Neural progenitor cell (in vitro differentiated cells): ENCODE data around the gene FAM3B. TPM values are rescaled to one million over a fixed set of nuclear protein-coding genes. Genes with fewer than 3 reads are reported as not detected.

Source experiments
- DNase-seq: peaks from one replicate; pipeline ENCODE4 v3.0.0-alpha.2; 2016; ENCODE audit warnings: low spot score
- H2AFZ ChIP-seq: fragments of 200-600 bp; sonication (generic); replicated peaks from 2 replicates; pipeline ENCODE4 v1.6.1; 2016; ENCODE audit warnings: antibody characterized with exemption
- H3F3A ChIP-seq: fragments of 200-600 bp; sonication (generic); 2 replicates; pipeline ENCODE4 v1.6.1; 2016; ENCODE audit warnings: antibody characterized with exemption, low read depth
- H3K27ac ChIP-seq: fragments of 200-600 bp; sonication (generic); 2 replicates; pipeline ENCODE4 v1.5.1; 2016; ENCODE audit warnings: mild to moderate bottlenecking
- H3K27me3 ChIP-seq: fragments of 200-600 bp; sonication (generic); 2 replicates; pipeline ENCODE4 v1.6.1; 2016; ENCODE audit warnings: mild to moderate bottlenecking, moderate library complexity
- H3K36me3 ChIP-seq: fragments of 200-600 bp; sonication (generic); 2 replicates; pipeline ENCODE4 v1.5.1; 2016
- H3K4me1 ChIP-seq: fragments of 200-600 bp; sonication (generic); 2 replicates; pipeline ENCODE4 v1.6.1; 2016; ENCODE audit warnings: mixed run types
- H3K4me2 ChIP-seq: fragments of 200-600 bp; sonication (generic); 2 replicates; pipeline ENCODE4 v1.6.1; 2016
- H3K4me3 ChIP-seq: fragments of 200-600 bp; sonication (generic); 2 replicates; pipeline ENCODE4 v1.5.1; 2016
- H3K79me2 ChIP-seq: fragments of 200-600 bp; sonication (generic); 2 replicates; pipeline ENCODE4 v1.6.1; 2016; ENCODE audit warnings: low read depth
- H3K9ac ChIP-seq: fragments of 200-600 bp; sonication (generic); 2 replicates; pipeline ENCODE4 v1.6.1; 2016
- H3K9me3 ChIP-seq: fragments of 200-600 bp; sonication (generic); 2 replicates; pipeline ENCODE4 v1.5.1; 2016; ENCODE audit warnings: low read depth
- H4K20me1 ChIP-seq: fragments of 200-600 bp; sonication (generic); 2 replicates; pipeline ENCODE4 v1.6.1; 2016; ENCODE audit warnings: low read depth
- H3K27ac Mint-ChIP-seq: 3 replicates; pipeline ENCODE4 v1.8.0; 2021; ENCODE audit warnings: mixed read lengths
- H3K27me3 Mint-ChIP-seq: 2 replicates; pipeline ENCODE4 v1.8.0; 2022; ENCODE audit warnings: low read depth, mild to moderate bottlenecking, inconsistent platforms, moderate library complexity, mixed read lengths; ENCODE audit not compliant: insufficient read depth
- H3K36me3 Mint-ChIP-seq: 3 replicates; pipeline ENCODE4 v1.8.0; 2021; ENCODE audit warnings: mixed read lengths
- H3K4me1 Mint-ChIP-seq: 3 replicates; pipeline ENCODE4 v1.8.0; 2021; ENCODE audit warnings: mixed read lengths
- H3K4me3 Mint-ChIP-seq: 3 replicates; pipeline ENCODE4 v1.8.0; 2021; ENCODE audit warnings: mild to moderate bottlenecking, moderate library complexity, mixed read lengths
- H3K9me3 Mint-ChIP-seq: 3 replicates; pipeline ENCODE4 v1.8.0; 2020; ENCODE audit warnings: mixed read lengths
- CTCF ChIP-seq: fragments of 200-600 bp; sonication (generic); IDR thresholded peaks from 2 replicates; pipeline ENCODE4 v1.5.1; 2017; ENCODE audit warnings: antibody characterized with exemption, mild to moderate bottlenecking
- EZH2 ChIP-seq: fragments of 200-600 bp; sonication (generic); IDR thresholded peaks from 2 replicates; pipeline ENCODE4 v1.6.1; 2017; ENCODE audit warnings: antibody characterized with exemption, mild to moderate bottlenecking, moderate library complexity
- EZH2phosphoT487 ChIP-seq: fragments of 200-600 bp; sonication (generic); IDR thresholded peaks from 2 replicates; pipeline ENCODE4 v1.6.1; 2017; ENCODE audit warnings: antibody characterized with exemption
- total RNA-seq: library from RNA; depleted of rRNA; stranded (reverse); fragments of >200 nt; gene quantifications from 2 replicates; pipeline ENCODE4 v1.2.3, GENCODE V29; 2015; ENCODE audit warnings: low replicate concordance

FAM3B gene
- total RNA-seq, 1 donor from 2014 or later: not detected

GRCh38 chr21:41346758-41347157 lies 30.2 kb downstream of the FAM3B start:
- Mint-ChIP-seq H3K4me3 (no peak overlapping the region), H3K4me1 (no peaks in the 10 kb centered on the region), H3K36me3 (no peaks in the 10 kb centered on the region), H3K27me3 (peaks cover 2% of the 10 kb centered on the region), H3K9me3 (peaks cover 10% of the 10 kb centered on the region), H3K27ac (no peak overlapping the region)
- Histone ChIP-seq H3K4me2 (no peak overlapping the region), H3F3A (no peaks in the 10 kb centered on the region), H3K9ac (no peak overlapping the region), H3K27me3 (no peaks in the 10 kb centered on the region), H3K4me3 (no peak overlapping the region), H3K4me1 (no peaks in the 10 kb centered on the region), H3K27ac (no peak overlapping the region), H3K9me3 (no peaks in the 10 kb centered on the region), H2AFZ (no peak overlapping the region), H4K20me1 (no peaks in the 10 kb centered on the region), H3K79me2 (no peaks in the 10 kb centered on the region), H3K36me3 (no peaks in the 10 kb centered on the region)
- no peak for TF ChIP-seq CTCF
- no peak for TF ChIP-seq EZH2
- TF ChIP-seq EZH2phosphoT487: no peak
- no peak for DNase-seq

- no peak for DNase-seq
- no peaks in the 10 kb centered on the region for H3K4me1 Mint-ChIP-seq
- H4K20me1 ChIP-seq: no peaks in the 10 kb centered on the region
- no peaks in the 10 kb centered on the region for H3K36me3 ChIP-seq
- no peaks in the 10 kb centered on the region for H3F3A ChIP-seq
- H3K36me3 Mint-ChIP-seq: no peaks in the 10 kb centered on the region
- H3K4me2 ChIP-seq: no peak overlapping the region
- H2AFZ ChIP-seq: no peak overlapping the region
- H3K27ac ChIP-seq: no peak overlapping the region
- H3K9me3 Mint-ChIP-seq: no peaks in the 10 kb centered on the region
- no peaks in the 10 kb centered on the region for H3K4me1 ChIP-seq
- H3K27me3 Mint-ChIP-seq: peaks cover 2% of the 10 kb centered on the region
- no peaks in the 10 kb centered on the region for H3K9me3 ChIP-seq
- H3K4me3 ChIP-seq: no peak overlapping the region
- H3K27ac Mint-ChIP-seq: no peak overlapping the region
- no peak for TF ChIP-seq EZH2
- no peak for TF ChIP-seq CTCF
- no peak for TF ChIP-seq EZH2phosphoT487
- H3K4me3 Mint-ChIP-seq: no peak overlapping the region
- H3K9ac ChIP-seq: no peak overlapping the region
- no peaks in the 10 kb centered on the region for H3K27me3 ChIP-seq
- no peaks in the 10 kb centered on the region for H3K79me2 ChIP-seq
Observed at GRCh38 chr21:41348434-41348833, 31.8 kb downstream of the FAM3B start.

- no peaks in the 10 kb centered on the region for H3K9me3 ChIP-seq
Observed at GRCh38 chr21:41349126-41349525, 32.5 kb downstream of the FAM3B start.

More at GRCh38 chr21:41349126-41349525, 32.5 kb downstream of the FAM3B start:
- Mint-ChIP-seq H3K27ac (no peak overlapping the region), H3K36me3 (no peaks in the 10 kb centered on the region), H3K4me3 (no peak overlapping the region), H3K9me3 (no peaks in the 10 kb centered on the region), H3K4me1 (no peaks in the 10 kb centered on the region), H3K27me3 (peaks cover 2% of the 10 kb centered on the region)
- Histone ChIP-seq H3K36me3 (no peaks in the 10 kb centered on the region), H3K79me2 (no peaks in the 10 kb centered on the region), H3K27ac (no peak overlapping the region), H2AFZ (no peak overlapping the region), H4K20me1 (no peaks in the 10 kb centered on the region), H3K4me1 (no peaks in the 10 kb centered on the region), H3K27me3 (no peaks in the 10 kb centered on the region), H3K9ac (no peak overlapping the region), H3F3A (no peaks in the 10 kb centered on the region), H3K4me3 (no peak overlapping the region), H3K4me2 (no peak overlapping the region)
- DNase-seq: no peak
- TF ChIP-seq EZH2phosphoT487: no peak
- TF ChIP-seq EZH2: no peak
- TF ChIP-seq CTCF: no peak
